RPMI8226 (cell line): Measurements from ENCODE around the gene BPIFB3.
A peak's percentile ranks its signal among the peaks of the same experiment; 100 is the strongest.
"Not testable (repeated sequence)": the region's sequence is repeated elsewhere in the genome, so short reads cannot be mapped to it uniquely, and the experiment has no call there.

Experiments used
- DNase-seq: peaks from one replicate; pipeline ENCODE4 v3.0.0-alpha.2; 2015

BPIFB3 gene

DNA sequence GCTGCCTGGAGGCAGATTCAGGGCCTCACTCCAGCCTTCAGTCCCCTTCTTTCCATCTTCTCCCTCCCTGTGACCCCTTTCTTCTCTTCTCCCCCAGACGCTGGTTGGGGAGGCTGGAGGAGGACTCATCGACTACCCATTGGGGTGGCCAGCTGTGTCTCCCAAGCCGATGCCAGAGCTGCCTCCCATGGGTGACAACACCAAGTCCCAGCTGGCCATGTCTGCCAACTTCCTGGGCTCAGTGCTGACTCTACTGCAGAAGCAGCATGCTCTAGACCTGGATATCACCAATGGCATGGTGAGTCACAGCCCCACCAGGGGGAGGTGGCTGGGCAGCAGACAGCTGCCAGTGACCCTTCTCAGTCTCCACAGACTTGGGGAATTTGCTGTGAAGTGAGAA is 38.7 kb downstream of the BPIFB3 start:
- DNase-seq: no peak

DNA sequence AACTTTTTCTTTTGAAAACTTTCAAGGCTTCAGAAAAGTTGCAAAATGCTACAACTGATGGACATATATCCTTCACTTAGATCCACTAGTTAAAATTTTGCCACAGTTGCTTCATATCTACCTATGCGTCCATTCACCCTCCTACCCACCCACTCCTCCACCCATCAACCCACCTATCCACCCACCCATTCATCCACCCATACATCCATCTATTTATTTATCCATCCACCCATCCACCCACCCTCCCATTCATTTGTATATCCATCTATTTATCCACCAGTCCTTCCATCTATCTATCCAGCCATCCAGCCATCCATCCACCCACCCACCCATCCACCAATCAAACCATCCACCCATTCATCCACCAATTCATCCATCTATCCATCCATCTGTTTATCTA is 39.4 kb downstream of the BPIFB3 start:
- DNase-seq: no peak

DNA sequence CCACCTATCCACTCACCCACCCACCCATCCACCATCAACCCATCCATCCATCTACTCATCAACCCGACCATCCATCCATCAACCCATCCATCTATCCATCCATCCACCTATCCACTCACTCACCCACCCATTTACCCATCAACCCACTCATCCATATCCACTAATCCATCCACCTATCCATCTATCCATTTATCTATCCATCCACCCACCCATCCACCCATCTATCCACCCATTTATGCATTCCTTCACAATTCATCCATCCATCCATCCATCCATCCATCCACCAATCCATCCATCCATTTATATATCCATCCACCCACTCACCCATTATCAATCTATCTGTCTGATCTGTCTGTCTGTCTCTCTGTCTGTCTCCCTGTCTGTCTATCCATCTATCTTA is 39.9 kb downstream of the BPIFB3 start:
- DNase-seq: no peak

DNA sequence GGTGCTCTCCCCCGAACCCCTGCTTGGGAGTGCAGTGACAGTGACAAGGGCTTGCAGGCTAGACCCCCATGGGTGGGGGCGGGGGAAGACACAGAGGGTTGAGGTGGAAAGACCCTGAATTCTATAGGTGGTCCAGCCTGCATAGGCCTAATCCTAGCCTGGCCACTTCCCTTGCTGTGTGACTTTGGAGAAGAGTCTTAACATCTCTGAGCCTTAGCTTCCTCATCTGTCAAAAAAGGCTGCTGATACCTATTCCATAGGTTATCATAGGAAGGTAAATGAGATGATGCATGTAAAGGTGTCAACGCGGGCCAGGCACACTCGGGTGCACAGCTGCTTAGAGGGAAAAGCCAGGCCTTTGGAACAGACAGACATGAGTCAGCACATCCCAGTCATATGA is 41.5 kb downstream of the BPIFB3 start:
- DNase-seq: no peak

DNA sequence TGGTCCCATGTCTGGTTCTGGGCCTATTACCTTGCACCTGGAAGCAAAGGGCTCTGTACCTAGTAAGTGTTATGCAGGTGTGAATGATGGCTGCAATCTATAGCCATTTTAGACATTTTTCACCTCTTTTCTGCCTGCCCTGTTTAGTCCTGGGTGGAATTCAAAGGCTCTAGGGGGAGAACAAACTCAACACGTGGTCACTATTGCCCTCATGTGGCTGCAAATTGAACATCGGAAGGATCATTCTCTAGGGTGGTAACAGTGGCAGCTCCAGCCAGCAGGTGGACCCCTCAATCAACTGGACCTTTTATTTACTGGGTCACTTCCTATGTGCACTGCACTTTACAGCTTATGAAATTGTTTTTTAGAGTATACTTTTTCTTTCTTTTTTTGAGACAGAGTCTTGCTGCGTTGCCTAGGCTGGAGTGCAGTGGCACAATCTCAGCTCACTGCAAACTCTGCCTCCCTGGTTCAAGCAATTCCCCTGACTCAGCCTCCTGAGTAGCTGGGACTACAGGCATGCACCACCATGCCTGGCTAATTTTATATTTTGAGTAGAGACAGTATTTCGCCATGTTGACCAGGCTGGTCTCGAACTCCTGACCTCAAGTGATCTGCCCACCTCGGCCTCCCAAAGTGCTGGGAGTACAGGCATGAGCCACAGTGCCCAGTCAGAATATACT is 42.3 kb downstream of the BPIFB3 start:
- peak; percentile 70 for DNase-seq

DNA sequence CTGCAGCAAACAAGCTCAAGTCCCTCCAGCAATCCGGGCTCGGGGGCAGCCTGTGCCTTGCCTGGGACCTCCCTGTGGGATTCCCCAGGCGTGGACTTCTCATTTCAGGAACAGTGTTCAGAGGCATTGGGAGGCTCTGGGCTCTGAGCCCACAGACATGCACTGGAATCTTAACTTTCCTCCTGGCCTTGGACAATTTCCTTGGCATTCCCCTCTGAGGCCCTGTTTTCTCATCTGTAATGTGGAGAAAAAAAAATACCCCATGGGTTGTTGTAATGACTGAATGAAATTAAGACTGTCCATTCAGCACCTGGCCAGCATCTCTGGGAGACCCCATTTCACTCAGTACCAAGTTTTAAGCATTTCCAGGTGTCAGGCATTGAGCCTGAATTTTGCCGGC is 43.3 kb downstream of the BPIFB3 start:
- DNase-seq: no peak

DNA sequence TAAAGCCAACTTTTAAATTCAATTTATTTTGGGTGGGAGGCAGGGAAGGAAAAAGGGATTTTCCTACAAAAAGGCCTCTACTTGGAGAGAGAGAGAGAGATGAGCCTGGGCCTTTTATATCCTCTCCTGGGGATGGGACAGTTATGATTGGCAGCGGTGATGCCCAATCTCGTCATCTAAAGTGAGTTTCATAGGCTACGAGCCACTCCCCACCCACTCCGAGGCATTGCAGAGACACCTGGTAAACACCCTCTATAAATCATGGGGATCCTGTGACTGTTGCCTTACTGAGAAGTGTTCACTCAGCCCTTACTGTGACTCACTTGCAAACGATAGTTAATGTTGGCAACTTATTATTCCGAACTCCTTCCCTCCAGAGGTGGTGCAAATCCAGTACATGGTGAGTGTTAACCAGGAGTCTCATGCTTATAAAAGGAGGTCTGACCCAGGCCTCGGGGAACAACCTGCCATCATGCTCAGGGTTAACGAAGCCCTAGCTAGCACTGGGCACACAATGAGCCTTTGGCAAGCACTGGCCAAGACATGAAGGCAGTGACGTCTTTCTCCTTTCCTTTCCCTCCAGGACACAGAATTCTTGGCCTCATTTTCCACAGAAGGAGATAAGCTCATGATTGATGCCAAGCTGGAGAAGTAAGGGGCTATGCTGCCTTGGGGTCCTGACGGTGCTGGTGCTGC is 46.3 kb downstream of the BPIFB3 start:
- no peak for DNase-seq

DNA sequence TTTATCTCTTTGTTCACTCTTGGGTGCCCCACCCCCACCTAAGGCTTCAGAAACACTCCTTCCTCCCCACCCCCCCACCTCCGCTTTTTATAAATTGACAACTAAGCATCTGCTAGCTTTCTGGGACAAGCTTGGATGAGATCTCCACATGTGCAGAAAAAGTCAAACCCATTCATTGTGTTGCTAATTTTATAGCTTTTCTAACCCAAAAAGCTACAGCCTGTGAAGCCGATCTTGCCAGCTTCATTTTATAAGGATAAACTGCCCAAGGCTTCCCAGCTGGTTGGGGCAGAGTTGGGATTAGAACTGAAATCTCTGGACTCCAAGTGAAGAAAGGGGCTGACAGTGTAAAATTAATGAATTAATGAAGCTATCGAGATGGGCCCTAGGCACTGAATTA is 49.9 kb downstream of the BPIFB3 start:
- DNase-seq: no peak

DNA sequence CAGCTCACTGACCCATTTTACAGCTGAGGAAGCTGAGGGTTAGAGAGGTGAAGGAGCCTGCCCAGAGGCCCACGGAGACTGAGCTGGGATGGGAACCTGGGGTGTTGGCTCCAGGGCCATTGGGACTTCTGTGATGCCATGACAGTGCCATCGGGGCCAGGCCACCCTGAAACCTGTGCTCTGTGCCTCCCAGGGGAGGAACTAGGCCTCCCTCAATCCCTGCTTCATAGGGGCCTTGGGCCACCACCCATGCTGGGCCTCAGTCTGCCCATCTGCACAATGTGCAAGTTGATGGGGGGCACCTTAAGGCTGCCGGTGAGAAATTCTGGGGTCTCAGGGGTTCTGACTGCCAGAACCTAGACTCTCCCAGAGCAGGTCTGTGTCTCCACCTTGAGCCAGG is 50.6 kb downstream of the BPIFB3 start:
- DNase-seq: no peak

DNA sequence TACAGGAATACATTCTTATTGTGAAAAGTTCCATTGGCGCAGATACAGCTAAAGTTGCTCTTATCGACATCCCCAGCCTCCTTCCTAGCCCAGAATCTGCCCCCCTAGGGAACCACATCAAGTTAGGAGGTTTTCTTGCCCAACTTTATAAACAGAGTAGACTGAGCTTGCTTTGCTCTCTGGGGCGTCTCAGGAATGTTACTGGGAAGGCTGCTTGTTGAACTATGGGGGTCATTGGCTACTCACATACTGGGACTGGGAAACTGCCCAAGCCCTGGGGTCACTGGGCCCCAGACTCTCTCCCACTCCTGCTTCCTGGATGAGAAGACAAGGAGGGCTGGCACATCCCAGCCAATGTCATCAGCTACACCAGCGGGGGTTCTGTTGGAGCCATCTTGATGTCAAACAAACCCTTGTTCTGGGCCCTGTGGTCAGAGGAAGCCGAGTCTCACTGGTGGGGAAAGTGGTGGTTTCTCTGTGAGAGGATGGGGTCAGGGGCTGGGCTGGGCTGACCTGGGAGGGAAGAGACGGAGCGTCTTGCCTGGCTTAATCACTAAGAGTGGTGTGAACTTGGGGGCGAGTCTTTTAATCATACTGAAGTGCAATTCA is 51.7 kb downstream of the BPIFB3 start:
- DNase-seq: no peak

DNA sequence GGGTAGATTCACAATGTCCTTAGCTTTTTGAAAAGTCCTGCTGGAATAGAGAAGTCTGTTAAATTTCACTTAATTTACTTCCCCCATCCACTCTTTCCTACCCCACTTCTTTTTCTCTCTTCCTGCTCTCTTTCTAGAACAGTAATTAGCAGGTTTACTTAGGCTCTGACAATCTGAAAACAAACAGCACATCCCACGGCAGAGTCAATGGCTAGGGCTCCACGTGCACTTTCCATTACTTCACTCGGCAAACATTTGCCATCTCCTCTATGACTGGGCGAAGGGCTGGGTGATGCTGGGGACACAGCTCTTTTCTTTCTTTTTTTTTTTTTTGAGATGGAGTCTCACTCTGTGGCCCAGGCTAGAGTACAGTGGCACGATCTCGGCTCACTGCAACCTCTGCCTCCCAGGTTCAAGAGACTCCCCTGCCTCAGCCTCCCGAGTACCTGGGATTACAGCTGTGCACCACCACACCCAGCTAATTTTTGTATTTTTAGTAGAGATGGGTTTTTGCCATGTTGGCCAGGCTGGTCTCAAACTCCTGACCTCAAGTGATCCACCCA is 52.4 kb downstream of the BPIFB3 start:
- DNase-seq: not testable (repeated sequence)

DNA sequence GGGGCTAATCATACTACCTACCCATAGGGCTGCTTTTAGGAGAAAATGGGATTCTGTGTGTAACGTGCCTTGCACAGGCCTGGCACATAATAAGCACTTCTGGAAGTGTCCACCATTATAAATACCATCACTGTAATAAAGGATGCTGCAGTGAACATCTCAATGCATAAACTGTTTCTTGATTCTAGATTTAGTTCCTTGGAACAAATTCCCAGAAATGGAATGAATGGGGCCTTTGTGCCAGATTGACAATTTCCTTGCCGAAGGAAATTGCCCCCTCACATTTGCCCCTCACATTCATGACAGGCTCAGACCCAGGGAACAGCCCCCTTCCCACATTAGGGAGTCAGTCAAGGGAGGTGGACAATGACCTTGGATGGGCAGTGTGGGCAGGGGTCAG is 55.0 kb downstream of the BPIFB3 start:
- no peak for DNase-seq

DNA sequence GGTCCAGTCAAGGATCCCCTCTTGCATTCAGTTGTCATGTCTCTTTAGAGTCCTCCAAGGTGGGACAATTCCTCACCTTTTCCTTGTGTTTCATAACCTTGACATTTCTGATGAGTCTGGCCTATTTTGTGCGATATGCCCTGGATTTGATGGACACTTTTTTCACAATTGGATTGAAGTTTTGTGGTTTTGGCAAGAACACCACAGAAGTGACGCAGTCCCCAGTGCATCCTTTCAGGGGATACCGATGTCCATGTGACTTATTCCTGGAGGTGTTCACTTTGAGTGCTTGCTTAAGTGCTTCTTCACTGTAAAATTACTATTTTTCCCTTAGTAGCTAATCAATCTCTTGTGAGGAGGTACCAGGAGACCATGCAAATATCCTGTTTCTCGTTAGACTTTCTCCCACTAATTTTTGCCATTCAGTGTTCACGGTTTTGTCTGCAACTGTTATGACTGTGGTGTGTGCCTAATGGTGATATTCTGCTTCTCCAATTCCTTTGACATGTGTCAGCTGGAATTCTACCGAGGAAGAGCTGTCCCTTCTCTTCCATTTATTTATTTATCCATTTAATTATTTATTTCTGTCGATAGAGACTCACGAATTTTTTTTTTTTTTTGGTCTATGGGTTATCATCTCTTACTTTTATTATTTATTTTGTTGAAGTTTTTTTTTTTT is 56.6 kb downstream of the BPIFB3 start:
- DNase-seq: no peak

DNA sequence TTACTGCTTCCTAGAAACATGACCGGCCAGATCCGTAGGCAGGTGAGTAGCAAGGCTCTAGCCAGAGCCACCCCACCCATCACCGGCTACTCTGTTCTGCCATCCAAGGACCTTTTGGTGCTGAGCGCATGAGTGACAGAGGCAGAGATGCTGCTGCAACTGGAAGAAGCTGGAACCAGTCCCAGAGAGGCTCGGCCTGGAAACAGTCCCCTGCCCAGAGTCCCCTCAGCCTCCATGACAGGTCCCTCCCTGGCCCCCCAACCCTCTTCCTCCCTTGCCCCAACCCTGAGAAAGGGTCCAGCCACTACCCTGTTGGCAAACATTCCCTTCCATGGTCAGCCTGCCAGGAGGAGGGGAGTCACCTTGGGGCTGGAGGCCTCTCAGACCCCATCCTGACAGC is 57.6 kb downstream of the BPIFB3 start:
- no peak for DNase-seq

DNA sequence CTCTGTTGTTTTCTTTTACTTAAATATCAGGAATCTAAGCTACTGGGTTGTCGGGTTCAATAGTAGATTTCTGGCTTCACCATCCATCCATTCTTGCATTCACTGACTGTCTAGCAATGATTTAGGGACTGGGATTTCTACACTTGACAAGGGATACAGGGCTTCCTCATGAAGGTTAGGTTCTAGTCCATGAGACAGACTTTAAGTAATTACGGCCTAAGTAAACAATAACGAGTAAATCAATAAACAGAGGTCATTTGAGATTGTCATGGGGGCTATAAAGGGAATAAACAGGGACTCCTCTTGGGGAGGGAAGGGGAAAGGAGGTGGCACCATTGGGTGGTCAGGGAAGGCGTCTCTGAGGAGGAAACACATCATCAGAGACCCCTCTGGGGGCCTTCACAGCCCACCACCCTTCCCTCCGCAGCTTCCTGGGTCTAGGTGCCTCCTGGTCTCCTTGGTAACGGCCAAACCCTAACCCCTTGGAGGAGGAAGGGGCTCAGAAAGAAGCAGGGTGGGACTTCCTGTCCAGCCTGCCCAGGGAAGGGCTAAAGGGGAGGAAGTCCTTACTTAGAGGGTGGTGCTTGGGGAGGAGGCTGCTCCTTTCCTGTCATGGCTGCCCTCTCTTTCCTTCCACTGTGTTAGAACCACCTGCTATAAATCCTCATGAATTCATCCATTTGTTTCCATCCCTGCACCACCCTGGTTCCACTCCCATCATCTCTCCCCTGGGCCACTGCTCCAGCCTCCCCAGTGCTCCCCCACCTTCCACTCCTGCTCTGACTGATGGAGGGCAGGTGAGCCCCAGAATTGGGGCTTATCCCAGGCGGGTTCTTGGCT is 59.1 kb downstream of the BPIFB3 start:
- no peak for DNase-seq

DNA sequence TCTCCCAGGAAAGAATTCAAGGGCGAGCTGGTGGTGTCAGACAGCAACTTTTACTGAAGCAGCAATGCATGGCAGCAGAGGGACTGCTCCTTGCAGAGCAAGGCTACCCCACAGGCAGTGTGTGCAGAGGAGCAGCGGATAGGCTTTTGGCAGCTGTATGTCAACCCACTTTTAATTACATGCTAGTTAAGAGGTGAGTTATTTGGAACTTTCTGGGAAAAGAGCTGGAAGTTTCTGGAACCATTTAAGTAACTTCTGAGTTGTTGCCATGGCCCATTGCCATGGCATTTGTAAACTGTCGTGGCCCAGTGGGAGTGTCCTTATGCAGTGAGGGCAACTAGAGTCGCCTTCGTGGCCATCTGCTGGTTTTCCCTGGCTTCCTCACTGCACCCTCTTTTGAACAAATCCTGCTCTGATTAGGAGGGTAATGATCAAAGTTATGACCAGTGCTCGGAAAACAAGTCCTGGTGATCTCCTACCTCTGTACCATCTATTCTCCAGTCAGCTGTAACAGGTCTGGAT is 59.7 kb downstream of the BPIFB3 start:
- no peak for DNase-seq

DNA sequence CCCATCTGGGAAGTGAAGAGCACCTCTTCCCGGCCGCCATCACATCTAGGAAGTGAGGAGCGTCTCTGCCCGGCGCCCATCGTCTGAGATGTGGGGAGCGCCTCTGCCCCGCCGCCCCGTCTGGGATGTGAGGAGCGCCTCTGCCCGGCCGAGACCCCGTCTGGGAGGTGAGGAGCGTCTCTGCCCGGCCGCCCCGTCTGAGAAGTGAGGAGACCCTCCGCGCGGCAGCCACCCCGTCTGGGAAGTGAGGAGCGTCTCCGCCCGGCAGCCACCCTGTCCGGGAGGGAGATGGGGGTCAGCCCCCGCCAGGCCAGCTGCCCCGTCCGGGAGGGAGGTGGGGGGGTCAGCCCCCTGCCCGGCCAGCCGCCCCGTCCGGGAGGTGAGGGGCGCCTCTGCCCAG is 61.8 kb downstream of the BPIFB3 start:
- DNase-seq: not testable (repeated sequence)

DNA sequence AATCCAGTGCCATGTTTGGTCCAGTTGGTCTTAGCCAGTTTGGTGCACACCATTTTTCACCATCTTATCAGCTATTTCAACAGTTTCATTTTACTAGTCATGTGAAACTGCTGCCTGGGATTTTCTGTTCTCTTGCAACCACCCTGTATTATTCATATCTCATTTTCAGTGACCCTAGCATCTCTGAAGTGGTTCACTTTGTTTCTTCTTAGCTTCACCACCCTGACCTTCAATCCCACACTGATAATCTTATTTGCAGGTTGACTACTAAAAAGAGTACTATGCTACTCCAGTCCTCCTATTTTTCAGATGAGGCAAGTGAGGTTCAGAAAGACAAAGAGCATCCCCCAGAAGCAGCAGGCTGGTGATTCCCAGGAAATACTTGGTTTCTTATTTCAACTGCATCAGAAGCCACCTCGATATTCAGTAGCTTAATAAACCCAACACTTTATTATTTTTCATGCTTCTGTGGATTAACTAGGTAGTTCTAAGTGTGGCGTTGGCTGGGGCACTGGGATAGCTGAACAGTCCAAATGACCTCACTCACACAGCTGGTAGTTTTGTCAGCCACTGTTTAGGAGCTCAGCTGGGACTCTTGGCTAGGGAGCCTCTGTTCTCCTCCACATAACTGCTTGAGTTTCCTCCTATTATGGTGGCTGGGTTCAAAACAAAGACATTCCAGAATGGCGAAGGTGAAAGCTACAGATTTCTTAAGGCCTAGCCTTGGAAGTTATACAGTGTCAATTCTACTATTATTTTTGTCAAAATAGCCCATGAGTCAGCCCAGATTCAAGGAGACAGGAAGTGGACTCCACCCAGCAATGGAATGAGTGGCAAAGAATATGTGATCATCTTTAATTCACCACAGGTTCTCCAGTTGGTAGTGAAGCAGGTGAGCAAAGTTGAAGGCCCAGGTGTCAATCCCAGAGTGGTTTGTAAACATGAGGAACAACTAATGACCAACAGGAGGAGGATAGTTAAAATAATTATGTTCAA is 66.3 kb downstream of the BPIFB3 start:
- no peak for DNase-seq

DNA sequence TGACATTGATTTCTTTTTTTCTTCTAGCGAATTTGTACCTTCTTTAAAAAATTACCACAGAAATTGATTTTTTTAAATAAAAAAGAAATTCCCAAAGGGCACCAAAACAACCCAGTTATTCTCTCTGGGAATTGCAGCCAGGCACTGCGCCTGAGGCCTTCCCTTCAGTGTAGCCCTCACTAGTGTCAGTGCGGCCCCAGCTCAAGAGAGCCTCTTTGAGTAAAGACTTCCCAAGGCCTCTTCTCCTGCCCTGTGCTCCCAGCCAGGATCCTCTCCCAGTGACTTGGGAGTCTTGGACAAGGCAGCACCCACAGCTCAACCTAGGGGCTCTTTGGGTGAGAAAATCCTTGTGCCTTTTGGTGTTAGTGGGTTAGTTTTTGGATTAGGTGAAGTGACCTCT is 67.2 kb downstream of the BPIFB3 start:
- no peak for DNase-seq

DNA sequence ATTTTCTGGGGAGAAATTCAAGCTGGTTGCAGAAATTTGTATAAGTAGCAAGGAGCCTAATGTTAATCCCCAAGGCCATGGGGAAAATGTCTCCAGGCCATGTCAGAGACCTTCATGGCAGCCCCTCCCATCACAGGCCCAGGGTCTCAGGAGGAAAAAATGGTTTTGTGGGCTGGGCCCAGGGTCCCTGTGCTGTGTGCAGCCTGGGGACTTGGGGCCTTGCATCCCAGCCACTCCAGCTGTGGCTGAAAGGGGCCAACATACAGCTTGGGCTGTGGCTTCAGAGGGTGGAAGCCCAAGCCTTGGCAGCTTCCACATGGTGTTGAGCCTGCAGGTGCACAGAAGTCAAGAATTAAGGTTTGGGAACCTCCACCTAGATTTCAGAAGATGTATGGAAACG is 68.6 kb downstream of the BPIFB3 start:
- DNase-seq: not testable (repeated sequence)
